GM20431 (cell line): Measurements from ENCODE around the gene LARGE1.

Experiments used
- in situ Hi-C: fragments of 300-500 bp; cut with MseI, MboI; formaldehyde crosslinking; loops from one replicate; pipeline ENCODE4 v1.15.0; 2020; ENCODE audit warnings: low sequenced_read_pairs; ENCODE audit not compliant: unreplicated experiment

Gene LARGE1

DNA sequence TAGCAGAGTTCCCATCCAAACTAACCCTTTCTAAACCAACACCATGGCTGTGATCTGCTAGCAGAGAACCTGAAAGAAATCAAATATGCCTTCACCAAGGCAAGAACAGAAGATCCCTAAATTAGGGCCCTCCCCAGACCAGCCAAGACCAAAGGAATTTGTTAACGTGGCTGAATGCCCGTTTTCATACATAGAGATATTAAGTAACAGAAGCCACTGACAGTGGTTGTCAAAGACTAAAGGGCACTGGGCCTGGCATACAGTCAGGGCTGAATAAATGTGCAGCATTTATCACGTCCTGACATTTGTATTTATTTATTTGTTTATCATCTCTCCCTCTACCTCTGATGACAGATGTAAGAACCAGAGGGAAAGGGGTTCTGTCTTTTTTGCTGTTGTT is 271.8 kb downstream of the LARGE1 start:
- in situ Hi-C loops = no loop called here

DNA sequence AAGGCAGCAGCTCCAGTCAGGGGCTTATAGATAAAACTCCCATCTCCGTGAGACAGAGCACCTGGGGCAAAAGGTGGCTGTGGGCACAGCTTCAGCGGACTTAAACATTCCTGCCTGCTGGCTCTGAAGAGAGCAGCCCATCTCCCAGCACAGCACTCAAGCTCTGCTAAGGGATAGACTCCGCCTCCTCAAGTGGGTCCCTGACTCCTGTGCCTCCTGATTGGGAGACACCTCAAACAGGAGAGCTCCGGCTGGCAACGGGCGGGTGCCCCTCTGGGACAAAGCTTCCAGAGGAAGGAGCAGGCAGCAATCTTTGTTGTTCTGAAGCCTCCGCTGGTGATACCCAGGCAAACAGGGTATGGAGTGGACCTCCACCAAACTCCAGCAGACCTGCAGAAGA is 279.4 kb downstream of the LARGE1 start:
- in situ Hi-C loops = no loop called here

DNA sequence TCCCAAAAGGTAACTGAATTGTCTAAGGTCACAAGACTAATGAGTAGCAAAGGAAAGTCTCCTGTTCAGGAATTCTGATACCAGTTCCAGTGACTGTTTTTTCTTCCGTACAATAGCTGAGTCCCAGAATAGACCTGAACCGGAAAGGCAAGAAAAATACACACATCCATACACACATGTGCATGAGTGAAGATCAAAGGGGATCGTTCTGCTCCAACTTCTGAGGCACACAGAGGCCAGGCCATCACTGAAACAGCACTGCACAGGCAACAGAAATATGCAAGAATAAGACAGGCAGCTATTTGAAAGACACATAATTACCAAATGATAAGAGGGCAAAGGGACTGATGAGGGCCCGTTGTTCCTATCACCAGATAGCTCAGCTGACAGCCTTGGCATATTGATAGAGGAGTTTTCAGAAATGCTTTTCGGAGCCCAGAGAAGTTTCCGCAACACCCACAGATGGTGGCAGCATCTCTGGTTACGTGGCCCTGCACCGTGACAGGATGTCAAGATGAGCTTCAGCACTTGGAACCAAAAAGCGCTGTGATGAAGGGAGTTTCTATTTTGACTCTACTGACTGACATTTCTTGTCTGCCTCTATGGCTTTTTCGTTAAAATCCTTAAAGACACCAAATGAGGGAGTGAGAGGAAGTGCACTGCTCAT is 280.6 kb downstream of the LARGE1 start:
- in situ Hi-C loops = no loop called here

DNA sequence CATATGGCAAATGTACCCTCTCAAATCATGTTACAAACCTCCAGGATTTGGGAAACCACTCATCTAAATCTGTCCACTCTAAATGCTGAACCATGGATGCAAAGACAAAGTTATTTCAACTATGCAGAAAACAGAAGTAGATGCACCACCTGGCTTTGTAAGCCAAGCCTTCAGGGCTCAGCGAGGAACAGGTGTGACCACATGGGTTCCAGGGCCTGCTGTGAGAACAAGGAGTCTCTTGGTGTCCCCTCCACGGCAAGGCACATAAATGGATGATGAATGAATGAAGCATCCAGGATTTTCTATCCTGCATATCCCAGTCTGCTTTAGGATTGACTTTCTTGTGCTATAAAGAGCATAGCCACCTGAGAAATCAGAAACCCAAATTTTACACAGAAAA is 284.5 kb downstream of the LARGE1 start:
- in situ Hi-C loops = no loop called here

DNA sequence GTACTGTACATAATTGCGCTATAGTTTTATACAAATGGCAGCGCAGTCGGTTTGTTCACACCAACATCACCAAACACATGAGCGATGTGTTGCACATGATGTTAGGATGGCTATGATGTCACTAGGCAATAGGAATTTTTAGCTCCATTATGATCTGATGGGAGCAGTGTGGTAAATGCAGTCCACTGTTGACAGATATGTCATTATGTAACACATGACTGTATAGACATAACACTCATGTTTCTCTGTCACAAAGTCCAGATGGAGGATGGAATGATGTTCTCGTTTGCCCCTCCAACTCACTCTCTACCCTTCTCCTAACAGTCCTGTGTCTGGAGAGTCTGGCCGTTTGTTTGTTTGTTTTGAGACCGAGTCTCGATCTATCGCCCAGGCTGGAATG is 288.5 kb downstream of the LARGE1 start:
- in situ Hi-C loops = no loop called here

DNA sequence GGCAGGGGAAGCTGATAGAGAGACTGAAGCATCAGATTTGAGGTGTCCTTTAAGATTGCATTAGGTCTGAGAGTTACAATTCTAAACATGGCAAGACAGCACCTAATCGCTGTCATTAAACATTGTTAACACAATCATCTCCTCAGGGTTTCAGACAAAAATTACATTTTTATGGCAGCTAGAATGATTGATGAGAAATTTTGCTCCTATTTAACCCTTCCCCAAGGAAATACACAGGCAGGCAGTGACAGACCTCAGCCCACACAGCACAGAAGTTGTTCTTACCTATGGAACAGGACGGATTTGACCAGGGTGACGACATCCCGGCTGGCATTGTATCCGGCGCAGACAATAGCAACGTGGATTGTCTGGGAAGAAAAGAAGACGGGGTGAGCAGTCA is 294.3 kb downstream of the LARGE1 start:
- in situ Hi-C loops = no loop called here

DNA sequence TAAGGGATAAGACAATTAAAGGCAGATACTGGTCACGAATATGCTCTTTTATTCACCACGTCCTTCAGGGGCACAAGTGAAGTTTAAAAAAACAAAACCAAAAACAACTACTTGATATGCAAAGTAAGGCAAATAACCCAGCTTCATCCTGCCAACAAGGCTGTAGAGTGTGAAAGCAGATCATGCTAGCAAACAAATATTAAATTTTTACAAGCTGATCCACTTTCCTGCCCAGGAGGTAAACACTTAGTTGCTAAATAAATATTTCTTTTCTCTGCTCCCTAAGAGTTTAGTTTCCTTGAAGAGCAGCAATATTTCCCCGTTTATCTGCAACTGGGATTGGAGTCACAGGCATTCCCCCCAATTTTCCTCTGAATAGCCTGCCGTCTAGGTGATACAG is 300.2 kb downstream of the LARGE1 start:
- in situ Hi-C loops = no loop called here

DNA sequence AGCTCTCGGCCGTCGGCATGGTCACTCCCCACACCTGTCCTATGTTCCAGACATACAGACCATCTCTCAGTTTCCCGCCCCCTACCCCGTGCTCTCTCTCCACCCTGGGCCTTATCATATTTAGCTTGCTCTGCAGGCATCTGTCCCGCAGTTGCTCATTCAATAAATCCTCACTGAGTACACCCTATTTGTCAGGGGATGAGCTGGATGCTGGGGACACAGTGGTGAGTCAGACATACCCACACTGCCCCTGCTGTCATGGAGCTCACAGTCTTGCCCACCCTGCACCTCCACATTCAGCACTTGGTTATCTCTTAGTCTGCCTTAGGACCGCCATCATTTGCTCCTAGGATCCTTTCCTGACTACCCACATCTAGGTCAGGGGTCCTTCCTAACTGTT is 313.8 kb downstream of the LARGE1 start:
- in situ Hi-C loops = no loop called here

DNA sequence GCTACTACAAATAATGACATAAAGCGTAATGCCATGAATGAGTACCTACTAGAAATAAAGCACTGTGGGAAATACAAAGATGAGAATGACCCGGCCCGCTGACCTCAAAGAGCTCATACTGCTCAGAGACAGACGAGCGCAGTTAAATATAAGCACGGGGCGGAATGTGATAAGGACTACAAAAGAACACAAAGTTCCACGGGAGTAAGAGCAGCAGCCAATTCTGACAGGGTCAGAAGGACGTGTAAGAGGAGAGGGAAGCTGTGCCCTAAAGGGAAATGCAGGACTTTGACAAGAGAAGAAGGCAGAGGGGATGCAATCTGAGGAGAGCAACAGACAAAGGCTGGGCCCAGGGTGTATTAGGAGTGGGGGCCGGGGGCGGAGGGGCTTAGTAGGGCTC is 314.6 kb downstream of the LARGE1 start:
- in situ Hi-C loops = no loop called here

DNA sequence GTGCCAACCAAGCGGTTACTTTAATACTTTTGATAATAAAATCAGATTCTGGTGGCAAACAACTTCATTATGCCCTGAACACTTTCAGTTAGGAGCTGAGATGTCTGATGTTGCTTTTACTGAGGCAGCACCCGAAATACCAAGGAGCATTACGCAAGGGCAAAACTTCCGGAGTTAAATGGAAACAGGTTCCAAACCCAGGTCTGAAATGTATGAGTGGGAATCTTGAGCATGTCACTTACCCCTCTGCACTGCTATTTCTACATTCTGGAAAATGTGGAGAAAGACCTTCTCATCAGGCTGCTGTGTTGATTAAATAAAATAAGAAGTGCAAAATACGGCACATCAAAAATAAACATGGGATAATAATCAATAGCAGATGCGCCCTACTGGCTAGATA is 315.1 kb downstream of the LARGE1 start:
- in situ Hi-C loops = no loop called here

DNA sequence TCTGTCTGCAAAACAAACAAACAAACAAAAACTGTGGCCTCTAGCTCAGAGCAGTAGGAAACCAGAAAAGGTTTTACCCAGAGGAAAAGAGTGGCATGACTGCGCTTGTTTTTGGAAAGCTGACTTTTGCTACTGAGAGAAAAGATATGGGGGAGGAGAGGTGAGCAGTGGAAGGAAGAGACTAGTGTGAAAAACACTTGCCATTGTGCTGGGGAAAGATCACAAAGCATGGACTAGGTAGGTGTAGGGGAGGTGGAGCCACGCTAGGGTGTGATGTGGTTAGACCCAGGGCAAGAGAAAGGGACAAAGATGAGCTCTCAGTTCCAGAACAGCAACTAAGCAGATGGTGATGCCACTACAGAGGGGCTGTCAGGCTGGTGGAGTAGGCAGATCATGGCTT is 319.2 kb downstream of the LARGE1 start:
- in situ Hi-C loops = no loop called here

DNA sequence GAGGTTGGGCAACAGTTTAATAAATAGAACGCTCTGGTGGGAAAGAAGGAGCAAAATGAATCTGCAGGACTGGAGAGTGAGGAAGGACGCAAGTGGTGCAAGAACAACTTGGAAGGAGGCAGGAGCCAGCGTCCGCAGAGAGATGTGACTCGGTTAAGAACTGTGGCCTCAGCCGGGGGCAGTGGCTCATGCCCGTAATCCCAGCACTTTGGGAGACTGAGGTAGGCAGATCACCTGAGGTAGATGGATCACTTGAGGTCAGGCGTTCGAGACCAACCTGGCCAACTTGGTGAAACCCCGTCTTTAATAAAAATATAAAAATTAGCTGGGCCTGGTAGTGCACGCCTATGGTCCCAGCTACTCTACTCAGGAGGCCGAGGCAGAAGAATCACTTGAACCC is 319.7 kb downstream of the LARGE1 start:
- in situ Hi-C loops = no loop called here

DNA sequence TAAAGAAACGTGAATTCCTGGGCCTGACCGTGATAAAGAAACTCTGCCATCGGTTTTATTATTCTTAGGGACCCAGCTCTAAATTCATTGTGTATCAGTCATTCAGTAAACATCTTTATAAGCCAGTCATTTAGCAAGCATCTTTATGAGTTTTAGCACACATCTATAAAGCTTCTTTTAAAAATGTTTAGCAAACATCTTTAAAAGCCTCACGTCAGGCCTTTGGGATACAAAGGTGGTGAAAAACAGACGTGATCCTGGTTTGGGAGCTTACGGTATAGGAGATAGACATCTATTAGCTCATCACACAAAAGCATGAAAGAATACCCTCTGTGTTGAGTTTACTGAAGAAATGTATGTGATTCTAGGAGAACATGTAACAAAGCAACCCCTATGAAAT is 320.2 kb downstream of the LARGE1 start:
- in situ Hi-C loops = no loop called here

DNA sequence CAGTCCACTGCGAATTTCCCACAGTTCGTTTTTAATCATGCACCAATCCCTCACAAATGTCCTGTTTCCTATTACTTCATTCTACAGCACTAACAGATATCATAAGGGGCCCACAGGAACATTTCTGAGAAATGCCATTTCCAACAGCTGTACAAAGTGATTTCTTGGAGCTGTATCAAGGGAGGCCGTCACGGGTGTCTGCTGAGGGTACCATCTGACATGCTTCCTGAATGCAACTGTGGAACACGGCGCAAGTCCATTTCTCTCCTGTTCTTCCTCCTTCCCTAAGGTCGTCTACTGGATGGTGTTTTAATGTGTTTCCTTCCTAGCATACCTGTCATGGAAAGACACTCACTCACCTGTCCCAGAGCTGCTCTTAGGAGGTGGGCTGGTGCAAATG is 320.7 kb downstream of the LARGE1 start:
- in situ Hi-C loops = no loop called here

DNA sequence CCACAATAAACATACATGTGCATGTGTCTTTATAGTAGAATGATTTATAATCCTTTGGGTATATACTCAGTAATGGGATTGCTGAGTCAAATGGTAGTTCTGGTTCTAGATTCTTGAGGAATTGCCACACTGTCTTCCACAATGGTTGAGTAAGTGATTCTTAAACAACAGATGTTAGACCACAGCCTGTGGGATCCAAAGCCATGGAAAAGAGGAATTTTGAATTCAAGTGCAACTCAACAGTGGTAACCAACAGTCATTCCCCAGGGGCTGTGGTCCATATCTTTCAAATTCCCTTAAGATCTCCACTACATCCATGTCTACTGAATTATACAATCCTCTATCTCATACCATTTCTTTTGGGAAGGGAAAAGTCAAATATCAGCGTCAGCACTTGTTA is 321.5 kb downstream of the LARGE1 start:
- in situ Hi-C loops = no loop called here

DNA sequence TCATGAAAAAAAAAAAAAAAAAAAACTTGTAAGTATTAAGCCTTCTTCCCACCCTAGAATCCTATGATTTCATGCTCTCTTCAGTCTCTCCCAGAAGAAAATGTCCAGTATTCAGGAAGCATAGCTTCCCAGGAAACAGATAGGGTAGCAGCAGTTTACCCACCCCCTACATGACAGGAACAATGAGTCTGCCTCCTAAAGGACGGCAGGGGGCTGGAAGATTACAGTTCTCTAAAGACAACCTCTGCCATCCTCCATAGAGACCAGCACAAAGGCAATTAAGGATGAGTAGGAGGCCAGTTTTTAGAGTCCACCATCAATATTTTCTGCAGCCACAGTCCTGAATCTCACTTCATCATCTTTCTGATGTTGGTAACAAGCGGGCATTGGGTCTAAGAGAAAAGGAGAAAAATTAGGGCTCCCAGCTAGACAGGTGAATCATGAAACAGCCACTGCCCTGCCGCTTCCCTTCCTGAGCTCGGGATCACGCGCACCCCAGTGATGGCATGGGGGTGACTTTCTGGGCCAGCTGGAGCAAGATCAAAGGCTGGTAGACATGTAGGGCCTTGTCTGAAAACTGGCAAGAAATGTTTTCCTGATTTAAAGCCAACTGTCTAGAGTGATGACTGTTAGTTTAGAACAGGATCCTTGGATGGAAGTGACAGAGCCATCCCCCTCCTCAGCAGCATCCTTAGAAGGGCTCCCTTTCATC is 322.8 kb downstream of the LARGE1 start:
- in situ Hi-C loops = no loop called here

DNA sequence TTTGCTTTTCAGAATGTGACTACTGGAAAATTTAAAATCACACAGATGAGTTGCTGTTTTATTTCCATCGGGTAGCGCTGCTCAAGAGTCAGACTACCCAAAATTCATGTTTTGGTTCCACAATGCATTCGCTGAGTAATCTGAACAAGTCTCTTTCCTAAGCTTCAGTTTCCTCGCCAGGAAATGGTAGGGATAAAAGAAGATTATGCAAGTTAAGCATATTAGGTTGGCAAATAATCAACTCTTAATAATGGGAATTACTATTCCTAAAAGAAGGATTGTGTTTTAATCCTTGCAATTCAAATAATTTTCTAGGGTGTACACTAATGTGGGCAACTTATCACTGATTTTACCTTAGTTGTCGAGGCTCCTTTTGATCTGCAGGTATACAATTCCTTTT is 326.5 kb downstream of the LARGE1 start:
- in situ Hi-C loops = no loop called here

DNA sequence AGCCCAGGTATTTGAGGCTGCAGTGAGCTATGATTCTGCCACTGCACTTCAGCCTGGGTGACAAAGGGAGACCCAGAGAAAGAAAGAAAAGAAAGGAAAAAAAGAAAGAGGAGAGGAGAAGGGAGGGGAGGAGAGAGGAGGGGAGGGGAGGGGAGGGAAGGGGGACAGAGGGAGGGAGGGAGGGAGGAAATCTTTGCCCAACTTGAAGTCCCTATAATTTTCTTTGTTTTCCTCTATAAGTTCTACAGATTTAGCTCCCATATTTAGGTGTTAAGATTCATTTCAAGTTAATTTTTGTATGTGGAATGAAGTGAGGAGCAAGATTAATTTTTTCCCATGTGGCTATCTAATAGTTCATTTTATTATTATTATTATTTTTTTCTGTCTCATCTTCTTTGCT is 328.3 kb downstream of the LARGE1 start:
- in situ Hi-C loops = no loop called here

DNA sequence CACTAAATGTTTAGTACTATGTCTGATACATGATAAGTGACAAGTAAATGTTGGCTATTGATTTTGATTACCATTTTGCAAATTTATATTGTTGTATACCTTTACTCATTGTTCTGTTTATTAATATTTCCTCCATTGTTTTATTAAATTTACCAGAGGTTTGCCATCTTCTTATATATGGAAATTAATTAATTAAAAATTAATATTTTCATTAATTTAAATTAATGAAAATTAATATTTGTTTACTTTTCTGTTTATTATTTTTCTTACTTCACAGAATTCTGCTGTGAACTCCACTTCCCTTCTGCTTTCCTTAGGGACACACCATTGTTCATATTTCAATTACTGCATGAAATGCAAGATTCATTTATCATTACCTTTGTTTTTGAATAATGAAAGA is 331.0 kb downstream of the LARGE1 start:
- in situ Hi-C loops = loop anchor here (10.0 kb wide), 1 partner anchor 284 kb away; no protein-coding TSS in a partner anchor

DNA sequence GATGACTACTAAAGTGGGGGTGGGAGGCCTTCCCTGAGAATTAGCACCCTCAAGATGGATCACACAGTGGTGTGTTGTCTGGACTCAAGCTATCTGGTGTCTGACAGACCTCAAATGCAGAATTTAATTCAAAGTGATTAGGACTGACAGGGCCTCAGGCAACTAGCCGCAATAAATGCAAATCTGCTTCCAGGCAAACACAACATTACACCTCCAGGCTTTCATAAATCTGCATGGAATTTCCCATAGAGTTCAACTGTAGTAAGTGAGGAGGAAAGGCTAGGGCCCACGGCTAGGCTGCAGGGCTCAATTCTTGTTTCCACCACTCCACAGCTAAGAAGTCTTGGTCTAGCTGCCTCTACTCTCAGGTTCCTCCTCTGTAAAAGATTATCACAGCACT is 331.4 kb downstream of the LARGE1 start:
- in situ Hi-C loops = loop anchor here (10.0 kb wide), 1 partner anchor 284 kb away; no protein-coding TSS in a partner anchor

DNA sequence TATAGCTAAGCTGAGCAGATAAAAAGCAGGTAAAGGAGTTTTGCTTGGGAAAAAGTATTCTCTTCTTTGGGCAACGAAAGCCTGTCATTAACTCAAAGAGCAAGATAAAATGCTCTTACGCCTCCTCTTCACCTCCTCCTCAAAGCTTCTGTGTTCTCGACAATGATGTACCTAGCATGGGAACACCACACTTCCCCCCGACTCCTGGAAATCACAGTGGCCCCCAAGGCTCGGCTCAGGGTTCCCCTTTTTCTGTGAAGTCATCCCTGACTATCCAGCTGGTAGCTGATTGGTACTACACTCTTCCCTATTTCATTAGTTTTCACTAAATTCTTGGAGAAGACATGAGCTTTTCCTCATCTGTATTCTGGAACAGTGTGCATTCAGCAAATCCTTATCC is 336.1 kb downstream of the LARGE1 start:
- in situ Hi-C loops = loop anchor here (10.0 kb wide), 1 partner anchor 279 kb away; no protein-coding TSS in a partner anchor
